ENCODE data around the gene SLC9A8.

SLC9A8 gene

GRCh38 chr20:49925901-49926454 is 113.3 kb downstream of the SLC9A8 start:
- Histone ChIP-seq H3K27me3 (ENCODE audit: insufficient read depth, poor library complexity, severe bottlenecking) (no peaks in the 10 kb centered on the region), H3K27ac (replicated peaks) (no peak overlapping the region), H3K4me3 (replicated peaks; ENCODE audit: insufficient read depth, low read length) (no peak overlapping the region)
- TF ChIP-seq SPI1 (IDR thresholded peaks at IDR 0.05; ENCODE audit: borderline replicate concordance, low read depth) = peak; percentile 76; the same call in 1 of the 2 replicates
- TF ChIP-seq GABPA (IDR thresholded peaks at IDR 0.05; ENCODE audit: low read depth) = no peak
- DNase-seq (ENCODE audit: low read depth in 1 of 2, low spot score in 1 of 2) = no peak

DNA sequence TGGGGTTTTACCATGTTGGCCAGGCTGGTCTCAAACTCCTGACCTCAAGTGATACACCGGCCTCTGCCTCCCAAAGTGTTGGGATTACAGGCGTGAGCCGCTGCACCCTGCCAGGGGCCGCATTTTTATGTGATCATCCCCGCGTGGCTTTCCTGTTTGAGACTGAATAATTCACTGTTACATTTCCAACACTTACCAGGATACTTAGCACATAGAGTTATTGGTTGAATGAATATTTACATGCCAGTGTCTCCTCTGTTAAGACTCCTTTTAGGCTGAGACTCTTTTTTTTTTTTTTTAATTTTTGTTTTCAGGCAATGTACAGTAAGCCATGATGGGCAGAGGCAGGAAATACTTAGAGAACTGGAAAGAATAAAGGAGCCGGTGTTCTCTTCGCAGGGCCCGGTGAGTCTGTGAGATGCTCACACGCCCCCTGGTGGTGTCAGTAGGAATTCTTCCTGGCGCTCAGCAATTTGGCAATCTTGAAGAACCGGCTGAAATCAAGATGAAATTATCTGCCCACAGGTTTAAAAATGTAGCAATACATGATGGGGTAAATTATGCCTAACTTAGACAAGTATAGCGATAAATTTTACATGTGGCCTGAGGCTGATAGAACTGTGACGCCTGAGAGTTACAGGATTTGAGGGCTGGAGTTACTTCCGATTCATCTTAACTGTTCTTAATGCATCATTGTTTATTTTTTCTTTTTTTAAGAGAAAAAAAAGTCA is 115.9 kb downstream of the SLC9A8 start:
- H3K4me3 ChIP-seq (replicated peaks; ENCODE audit: insufficient read depth, low read length) = no peak overlapping the region
- peak; percentile 86 to 90 for DNase-seq (ENCODE audit: low read depth in 1 of 2, low spot score in 1 of 2)
- H3K27ac ChIP-seq (replicated peaks) = 0 out of 2 replicates have a peak overlapping the region, but pooled peaks have one; percentile 25

DNA sequence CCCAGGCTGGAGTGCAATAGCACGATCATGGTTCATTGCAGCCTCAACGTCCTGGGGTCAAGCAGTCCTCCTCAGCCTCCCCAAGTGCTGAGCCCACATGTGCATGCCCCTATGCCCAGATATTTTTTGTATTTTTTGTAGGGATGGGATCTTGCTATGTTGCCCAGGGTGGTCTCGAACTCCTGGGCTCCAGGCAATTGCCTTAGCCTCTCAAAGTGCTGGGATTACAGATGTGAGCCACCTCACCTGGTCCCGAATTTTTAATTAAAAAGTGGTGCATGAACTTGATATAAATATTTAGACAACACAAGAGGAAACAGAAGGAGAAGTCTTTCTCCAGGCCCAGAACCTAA is 116.5 kb downstream of the SLC9A8 start:
- Histone ChIP-seq H3K27me3 (ENCODE audit: insufficient read depth, poor library complexity, severe bottlenecking) (no peaks in the 10 kb centered on the region), H3K4me3 (replicated peaks; ENCODE audit: insufficient read depth, low read length) (no peak overlapping the region), H3K27ac (replicated peaks) (no peak overlapping the region)
- no peak for DNase-seq (ENCODE audit: low read depth in 1 of 2, low spot score in 1 of 2)
- TF ChIP-seq REST (IDR thresholded peaks at IDR 0.05; ENCODE audit: insufficient replicate concordance, low read depth) (no peak), POLR2AphosphoS5 (IDR thresholded peaks at IDR 0.05; ENCODE audit: low read depth) (no peak)
- TF ChIP-seq, protein P1, sequence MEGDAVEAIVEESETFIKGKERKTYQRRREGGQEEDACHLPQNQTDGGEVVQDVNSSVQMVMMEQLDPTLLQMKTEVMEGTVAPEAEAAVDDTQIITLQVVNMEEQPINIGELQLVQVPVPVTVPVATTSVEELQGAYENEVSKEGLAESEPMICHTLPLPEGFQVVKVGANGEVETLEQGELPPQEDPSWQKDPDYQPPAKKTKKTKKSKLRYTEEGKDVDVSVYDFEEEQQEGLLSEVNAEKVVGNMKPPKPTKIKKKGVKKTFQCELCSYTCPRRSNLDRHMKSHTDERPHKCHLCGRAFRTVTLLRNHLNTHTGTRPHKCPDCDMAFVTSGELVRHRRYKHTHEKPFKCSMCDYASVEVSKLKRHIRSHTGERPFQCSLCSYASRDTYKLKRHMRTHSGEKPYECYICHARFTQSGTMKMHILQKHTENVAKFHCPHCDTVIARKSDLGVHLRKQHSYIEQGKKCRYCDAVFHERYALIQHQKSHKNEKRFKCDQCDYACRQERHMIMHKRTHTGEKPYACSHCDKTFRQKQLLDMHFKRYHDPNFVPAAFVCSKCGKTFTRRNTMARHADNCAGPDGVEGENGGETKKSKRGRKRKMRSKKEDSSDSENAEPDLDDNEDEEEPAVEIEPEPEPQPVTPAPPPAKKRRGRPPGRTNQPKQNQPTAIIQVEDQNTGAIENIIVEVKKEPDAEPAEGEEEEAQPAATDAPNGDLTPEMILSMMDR (IDR thresholded peaks at IDR 0.05; ENCODE audit: insufficient read depth, low read length) = no peak

More for the DNA sequence above, 115.9 kb downstream of the SLC9A8 start:
- H3K27me3 ChIP-seq (ENCODE audit: insufficient read depth, poor library complexity, severe bottlenecking) = no peaks in the 10 kb centered on the region
- TF ChIP-seq SPI1 (IDR thresholded peaks at IDR 0.05; ENCODE audit: borderline replicate concordance, low read depth) = no peak
- TF ChIP-seq, protein P1 (IDR thresholded peaks at IDR 0.05; ENCODE audit: insufficient read depth, low read length) = peak; percentile 85

DNA sequence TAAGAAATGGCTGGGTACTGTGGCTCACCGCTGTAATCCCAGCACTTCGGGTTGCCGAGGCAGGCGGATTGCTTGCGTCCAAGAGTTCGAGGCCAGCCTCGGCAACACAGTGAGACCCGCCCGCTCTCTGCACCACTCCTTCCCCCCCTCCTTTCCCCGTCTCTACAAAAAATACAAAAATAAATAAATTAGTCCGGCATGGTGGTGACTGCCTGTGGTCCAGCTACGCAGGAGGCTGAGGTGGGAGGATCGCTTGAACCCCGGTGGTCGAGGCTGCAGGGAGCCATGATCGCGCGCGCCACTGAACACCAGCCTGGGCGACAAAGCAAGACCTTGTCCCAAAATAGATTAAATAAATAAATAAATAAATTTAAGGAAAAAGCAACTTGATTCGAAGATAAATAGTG is 123.1 kb downstream of the SLC9A8 start:
- no peak for DNase-seq (ENCODE audit: low read depth in 1 of 2, low spot score in 1 of 2)
- peak overlapping the region; percentile 27 for H3K4me3 ChIP-seq (replicated peaks; ENCODE audit: insufficient read depth, low read length)

More for the DNA sequence above, 123.1 kb downstream of the SLC9A8 start:
- Histone ChIP-seq H3K27ac (replicated peaks) (peak overlapping the region; percentile 79), H3K27me3 (ENCODE audit: insufficient read depth, poor library complexity, severe bottlenecking) (no peaks in the 10 kb centered on the region)
- TF ChIP-seq, protein P1 (IDR thresholded peaks at IDR 0.05; ENCODE audit: insufficient read depth, low read length) = no peak
- TF ChIP-seq REST (IDR thresholded peaks at IDR 0.05; ENCODE audit: insufficient replicate concordance, low read depth) (no peak), POLR2AphosphoS5 (IDR thresholded peaks at IDR 0.05; ENCODE audit: low read depth) (no peak), SPI1 (IDR thresholded peaks at IDR 0.05; ENCODE audit: borderline replicate concordance, low read depth) (no peak), GABPA (IDR thresholded peaks at IDR 0.05; ENCODE audit: low read depth) (no peak)

Measured in HL-60 (cell line).